Fibroblast of the conjunctiva (primary cell): ENCODE results near the gene AKR1C1.
"Not testable (repeated sequence)": the region's sequence is repeated elsewhere in the genome, so short reads cannot be mapped to it uniquely, and the experiment has no call there.

Source experiments
- DNase-seq: peaks from one replicate; pipeline ENCODE4 v3.0.0-alpha.2; 2010; ENCODE audit warnings: low read depth

AKR1C1 gene

GRCh38 chr10:4984223-4984622 is 21.0 kb downstream of the AKR1C1 start:
- no peak for DNase-seq

GRCh38 chr10:4984971-4985594 is 21.9 kb downstream of the AKR1C1 start:
- DNase-seq = no peak

- DNase-seq = not testable (repeated sequence)
Measured at GRCh38 chr10:4988000-4988641, 24.9 kb downstream of the AKR1C1 start.

- DNase-seq = no peak
Measured at GRCh38 chr10:4990217-4990616, 27.0 kb downstream of the AKR1C1 start.

- DNase-seq = not testable (repeated sequence)
Measured at GRCh38 chr10:4991463-4991862, 28.2 kb downstream of the AKR1C1 start.

GRCh38 chr10:4992564-4992963 is 29.3 kb downstream of the AKR1C1 start:
- DNase-seq = not testable (repeated sequence)

GRCh38 chr10:4994260-4994659 is 31.0 kb downstream of the AKR1C1 start:
- DNase-seq = not testable (repeated sequence)

- no peak for DNase-seq
Measured at GRCh38 chr10:4998671-4999070, 35.5 kb downstream of the AKR1C1 start.

- no peak for DNase-seq
Measured at GRCh38 chr10:5002013-5002727, 39.0 kb downstream of the AKR1C1 start.

- DNase-seq = not testable (repeated sequence)
Measured at GRCh38 chr10:5003127-5004029, 40.2 kb downstream of the AKR1C1 start, which contains the start of gene AKR1C2. AKR1C2 (minus strand) TSS chr10:5003857; CDS start chr10:5003835, 22 bp downstream.

GRCh38 chr10:5004030-5004385 is 40.8 kb downstream of the AKR1C1 start:
- not testable (repeated sequence) for DNase-seq

- DNase-seq = not testable (repeated sequence)
Measured at GRCh38 chr10:5004501-5004900, 41.3 kb downstream of the AKR1C1 start.

- not testable (repeated sequence) for DNase-seq
Measured at GRCh38 chr10:5008857-5009548, 45.8 kb downstream of the AKR1C1 start.

- not testable (repeated sequence) for DNase-seq
Measured at GRCh38 chr10:5010043-5010442, 46.8 kb downstream of the AKR1C1 start.

- not testable (repeated sequence) for DNase-seq
Measured at GRCh38 chr10:5011392-5011791, 48.2 kb downstream of the AKR1C1 start.

GRCh38 chr10:5012595-5012994 is 49.4 kb downstream of the AKR1C1 start:
- no peak for DNase-seq

- DNase-seq = no peak
Measured at GRCh38 chr10:5013385-5013784, 50.2 kb downstream of the AKR1C1 start.

- not testable (repeated sequence) for DNase-seq
Measured at GRCh38 chr10:5014200-5014910, 51.1 kb downstream of the AKR1C1 start.

- DNase-seq = no peak
Measured at GRCh38 chr10:5014936-5015335, 51.7 kb downstream of the AKR1C1 start.

- no peak for DNase-seq
Measured at GRCh38 chr10:5018134-5018533, 54.9 kb downstream of the AKR1C1 start.
